ENCODE measurements around the gene ZNF697.

The ZNF697 gene

GRCh38 chr1:119660253-119661083, 12.4 kb upstream of the ZNF697 start:
- DNase-seq, result no peak

- DNase-seq, result no peak
Measured at GRCh38 chr1:119659628-119660027, 11.6 kb upstream of the ZNF697 start.

DNA sequence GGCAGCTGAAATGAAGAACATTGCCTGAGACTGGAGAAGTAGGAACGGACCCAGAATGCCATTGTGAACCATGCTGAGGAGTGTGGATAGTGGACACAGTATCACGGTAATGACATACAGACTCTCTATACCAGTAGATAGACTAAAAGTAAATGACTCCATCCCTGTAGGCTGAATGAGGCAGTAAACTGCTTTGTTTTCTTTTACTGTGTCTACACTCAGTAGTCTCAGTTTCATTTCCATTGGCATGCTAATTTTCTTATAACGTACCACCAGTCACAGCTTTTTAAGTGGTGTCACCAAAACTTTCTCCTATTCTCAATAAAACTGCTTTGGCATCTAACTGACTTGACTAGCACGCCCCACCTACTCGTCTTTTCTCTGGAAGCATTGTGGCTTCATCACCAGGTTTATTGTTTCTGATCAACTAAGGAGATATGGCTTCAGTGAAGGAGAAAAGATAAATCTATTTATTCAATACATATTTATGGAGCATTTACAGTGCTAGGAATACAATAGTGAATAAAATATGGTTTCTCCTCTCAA, 8.4 kb upstream of the ZNF697 start:
- DNase-seq, result no peak

DNA sequence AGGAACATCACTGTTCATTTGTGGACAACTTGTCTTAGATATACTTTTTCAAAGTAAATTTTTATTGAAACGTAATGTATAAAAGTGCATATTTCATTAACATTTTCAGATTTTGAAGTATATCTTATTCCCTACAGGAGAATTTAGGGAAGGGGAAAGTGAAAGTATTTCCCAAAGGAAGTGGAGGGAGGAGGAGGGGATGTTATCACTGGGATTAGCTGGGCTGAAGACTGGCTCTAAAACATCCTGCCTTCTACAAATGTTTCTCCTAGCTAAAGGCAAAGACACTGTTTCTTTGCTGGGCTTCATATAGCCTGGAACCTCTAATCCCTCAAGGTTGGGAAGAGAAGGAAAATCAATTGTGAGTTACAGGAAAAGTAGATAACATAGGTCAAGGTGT, 7.1 kb upstream of the ZNF697 start:
- DNase-seq, result no peak

DNA sequence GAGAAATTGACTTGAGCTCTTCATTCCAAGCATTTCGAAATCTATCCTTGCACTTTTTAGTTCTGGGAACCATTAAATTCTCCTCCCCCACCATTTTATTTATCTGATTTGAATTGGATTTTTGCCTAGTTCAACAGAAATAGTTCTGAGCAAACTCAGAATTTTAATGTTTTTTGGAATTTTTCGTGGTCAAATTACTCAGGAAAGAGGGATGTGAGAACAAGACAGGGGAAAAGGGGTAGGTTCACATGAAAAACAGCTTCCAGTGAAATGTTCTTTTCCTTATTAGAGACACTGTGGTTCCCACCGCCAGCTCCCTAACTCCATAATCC, 5.7 kb upstream of the ZNF697 start:
- no peak for DNase-seq

- no peak for DNase-seq
Measured at GRCh38 chr1:119653135-119653838, 5.2 kb upstream of the ZNF697 start.

- no peak for DNase-seq
Measured at GRCh38 chr1:119652587-119652986, 4.5 kb upstream of the ZNF697 start.

- DNase-seq, result no peak
Measured at GRCh38 chr1:119651641-119652040, 3.6 kb upstream of the ZNF697 start.

DNA sequence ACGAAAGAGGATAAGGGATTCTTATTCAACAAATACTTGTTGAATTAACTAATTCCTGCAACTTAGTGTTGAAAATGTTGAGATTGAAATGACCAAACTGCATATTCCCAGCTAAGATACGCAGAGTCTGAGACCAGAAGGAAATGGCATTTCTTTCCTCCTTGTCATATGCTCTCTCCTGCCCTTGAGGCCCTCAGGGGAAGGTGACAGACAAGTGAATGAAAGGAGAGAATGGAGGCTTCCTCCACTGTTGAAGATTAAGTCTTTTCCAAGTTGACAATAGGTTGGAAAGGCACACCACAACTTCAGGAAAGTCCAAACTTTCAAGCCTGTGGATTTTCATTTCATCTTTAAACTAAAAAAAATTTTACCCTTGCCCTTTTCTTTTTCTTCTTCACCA, 3.1 kb upstream of the ZNF697 start:
- DNase-seq, result no peak

DNA sequence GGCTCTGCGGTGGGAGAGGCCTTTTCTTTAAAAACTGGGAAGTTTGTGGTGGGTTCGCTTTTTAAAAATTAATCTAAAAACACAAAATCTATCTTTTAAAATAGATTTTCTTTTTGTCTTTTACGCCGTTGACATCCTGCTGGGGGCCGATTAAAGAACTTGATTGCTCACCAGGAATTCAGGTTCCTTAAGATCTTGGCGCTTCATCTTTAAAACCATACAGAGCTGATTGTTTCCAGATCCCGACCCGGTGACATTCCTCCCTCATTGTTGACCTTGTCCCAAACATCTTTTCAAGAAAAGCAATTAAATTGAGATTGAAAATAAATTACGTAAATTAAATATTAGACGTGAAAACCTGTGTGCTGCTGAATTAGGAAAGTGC, 546 bp upstream of the ZNF697 start:
- no peak for DNase-seq

- no peak for DNase-seq
Measured at GRCh38 chr1:119647228-119647733, 785 bp downstream of the ZNF697 start.

DNA sequence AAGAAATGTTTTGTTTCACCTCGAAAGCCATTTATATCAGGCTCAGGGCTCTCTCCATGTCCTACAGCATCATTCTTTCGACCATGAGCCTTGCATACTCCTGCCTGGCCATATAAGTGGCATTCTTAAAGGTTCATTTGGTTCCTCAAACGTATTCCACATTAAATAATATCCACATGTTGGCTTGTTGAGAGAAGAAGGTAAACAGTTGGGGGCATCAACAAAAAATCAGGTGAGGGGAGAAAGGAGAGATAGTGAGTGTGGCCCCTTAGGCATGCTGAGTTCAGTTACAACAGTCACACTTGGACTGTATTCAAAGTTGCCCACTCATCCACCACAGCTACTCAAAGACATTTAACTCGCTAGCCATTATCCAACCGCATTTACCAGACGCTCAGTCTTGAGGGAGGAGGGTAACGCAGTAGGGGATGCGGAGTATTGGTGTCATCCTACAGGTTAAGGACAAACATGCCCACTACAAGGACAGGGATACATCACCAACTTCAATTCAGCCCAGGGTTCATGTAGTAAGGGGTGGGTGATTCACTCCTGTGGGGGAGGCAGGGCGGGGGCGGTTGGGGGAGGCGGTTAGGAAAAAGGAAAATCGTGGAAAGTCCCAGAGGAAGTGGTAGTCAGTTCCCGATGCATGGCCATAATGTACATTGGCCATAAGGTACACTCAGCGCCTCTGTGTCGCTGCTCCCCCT, 1.4 kb downstream of the ZNF697 start:
- no peak for DNase-seq

DNA sequence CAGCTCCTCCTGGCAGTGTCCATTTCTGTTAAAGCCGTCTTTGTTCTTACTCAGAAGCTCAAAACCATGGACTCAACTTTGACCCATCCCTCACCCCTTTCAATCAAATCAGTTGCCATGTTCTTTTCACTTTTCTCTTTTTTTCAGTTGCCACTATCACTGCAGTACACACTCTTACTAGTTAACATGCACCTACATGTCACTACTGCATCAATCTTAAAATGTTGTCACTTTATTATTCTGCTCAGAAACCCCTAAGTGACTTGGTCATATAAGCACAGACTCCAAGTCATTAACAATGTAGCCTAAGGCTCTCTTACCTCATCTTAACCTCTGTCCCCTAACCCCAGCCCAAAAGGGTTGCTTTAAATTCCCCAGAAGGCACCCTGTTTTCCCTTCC, 9.0 kb downstream of the ZNF697 start:
- no peak for DNase-seq

DNA sequence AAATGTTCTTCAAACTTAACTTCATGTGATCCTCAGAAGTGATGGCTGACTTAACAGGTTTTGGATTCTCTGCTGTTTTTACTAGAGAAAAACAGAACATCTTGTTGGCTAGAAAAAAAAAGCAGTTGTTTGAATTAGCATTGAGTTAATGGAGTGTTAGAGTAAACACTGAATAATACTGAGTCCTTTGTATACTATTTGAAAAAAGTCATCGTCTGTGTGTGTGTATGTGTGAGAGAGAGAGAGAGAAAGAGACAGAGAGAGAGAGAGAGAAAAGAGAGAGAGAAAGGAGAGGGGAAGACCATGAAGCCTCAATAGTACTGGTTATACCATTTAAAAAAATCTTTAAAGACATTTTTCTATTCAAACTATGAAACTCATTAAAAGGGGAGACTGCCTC, 10.4 kb downstream of the ZNF697 start:
- DNase-seq, result no peak

GRCh38 chr1:119636491-119637089, 11.5 kb downstream of the ZNF697 start:
- DNase-seq, result no peak

DNA sequence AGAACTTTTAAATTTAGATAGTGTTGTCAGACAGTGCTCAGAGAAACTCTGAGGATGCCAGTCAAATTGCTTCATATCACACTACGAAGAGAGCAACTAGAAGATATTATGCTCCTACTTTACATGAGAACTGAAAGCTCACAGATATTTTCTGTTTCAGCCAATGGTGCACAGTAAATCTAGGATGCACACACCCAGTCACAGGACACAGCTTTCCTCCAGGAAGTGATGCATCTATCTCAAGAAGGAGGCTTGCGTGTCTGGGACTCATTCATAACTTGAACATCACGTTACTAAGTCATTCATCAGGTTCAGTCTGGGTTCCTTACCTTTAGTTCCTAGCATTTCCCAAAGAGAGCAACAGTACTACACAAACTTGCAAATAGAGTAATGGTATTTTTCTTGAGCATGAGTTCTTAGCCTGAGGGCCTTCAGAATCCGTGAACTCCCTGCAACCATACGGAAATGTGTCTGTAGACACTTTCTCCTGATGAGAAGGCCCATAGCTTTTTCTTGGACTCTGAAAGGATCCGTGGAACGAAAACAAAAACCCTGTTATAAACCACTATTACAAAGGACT, 12.2 kb downstream of the ZNF697 start:
- no peak for DNase-seq

DNA sequence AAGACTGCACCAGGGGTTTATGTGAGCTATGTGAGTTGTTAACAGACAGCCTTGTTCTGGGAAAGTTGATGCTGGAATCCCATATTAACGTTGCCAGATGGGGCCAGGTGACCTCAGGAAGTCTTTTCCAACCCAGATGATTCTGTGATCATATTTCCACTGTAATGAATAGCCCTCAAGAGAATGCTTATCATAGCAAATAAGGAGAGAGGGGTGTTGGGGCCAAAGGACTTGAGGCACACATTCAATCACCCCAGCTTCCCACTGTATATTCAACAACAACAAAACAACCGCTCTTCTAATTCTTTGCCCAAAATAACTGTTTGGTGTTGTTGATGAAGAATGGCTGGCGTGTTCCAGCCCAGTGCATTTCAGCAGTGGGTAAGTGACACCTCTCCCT, 14.1 kb downstream of the ZNF697 start:
- DNase-seq, result no peak

- DNase-seq, result no peak
Measured at GRCh38 chr1:119633575-119633974, 14.5 kb downstream of the ZNF697 start.

DNA sequence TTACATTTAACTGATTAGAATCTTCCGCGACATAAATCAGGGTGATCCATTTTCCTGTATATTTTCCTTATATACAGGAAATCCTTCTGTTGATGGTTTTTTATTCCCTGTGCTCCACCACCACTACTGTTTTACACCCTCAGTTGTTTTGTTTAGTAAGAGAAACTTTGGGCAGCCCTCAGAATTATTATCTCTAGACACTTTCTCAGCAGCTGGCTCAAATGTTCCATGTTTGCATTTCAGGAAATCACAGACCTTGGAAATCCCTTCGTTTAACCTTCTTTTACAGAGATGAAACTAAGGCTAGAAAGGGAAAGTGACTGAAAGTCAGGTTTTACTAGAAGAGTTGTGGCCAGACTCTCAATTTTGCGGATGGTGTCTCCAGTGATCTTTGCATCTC, 15.2 kb downstream of the ZNF697 start:
- DNase-seq, result no peak

DNA sequence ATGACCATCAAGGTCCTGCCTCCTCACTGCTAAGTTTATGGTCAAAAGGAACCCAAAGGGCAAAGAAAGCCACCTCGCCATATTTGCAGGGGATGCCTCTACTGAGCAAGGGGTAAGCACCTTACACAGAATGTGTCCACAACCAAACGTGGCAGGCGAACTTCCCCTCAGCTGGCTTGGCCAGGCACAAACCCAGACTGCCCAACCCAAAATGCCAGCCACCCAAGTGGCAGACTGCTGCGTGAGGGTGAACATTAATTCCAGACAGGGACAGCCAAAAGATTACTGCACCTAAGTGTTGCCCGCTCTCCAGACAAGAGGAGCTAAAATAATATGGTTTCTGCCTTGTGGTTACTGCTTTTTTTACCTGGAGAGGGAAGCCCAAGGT, 16.0 kb downstream of the ZNF697 start:
- no peak for DNase-seq

GRCh38 chr1:119631433-119632102, 16.5 kb downstream of the ZNF697 start:
- DNase-seq, result peak; percentile 28 to 44

- DNase-seq, result no peak
Measured at GRCh38 chr1:119631086-119631432, 17.0 kb downstream of the ZNF697 start.

Measured in NCI-H2081 (cell line).